Fibroblast of skin of right quadriceps (primary cell): ENCODE data around the gene CYP4B1.

Experiments
- DNase-seq: peaks from one replicate; pipeline ENCODE4 v3.0.0-alpha.2; 2013

Gene CYP4B1

GRCh38 chr1:46797696-46798470, 963 bp upstream of the CYP4B1 start:
- DNase-seq = no peak

DNA sequence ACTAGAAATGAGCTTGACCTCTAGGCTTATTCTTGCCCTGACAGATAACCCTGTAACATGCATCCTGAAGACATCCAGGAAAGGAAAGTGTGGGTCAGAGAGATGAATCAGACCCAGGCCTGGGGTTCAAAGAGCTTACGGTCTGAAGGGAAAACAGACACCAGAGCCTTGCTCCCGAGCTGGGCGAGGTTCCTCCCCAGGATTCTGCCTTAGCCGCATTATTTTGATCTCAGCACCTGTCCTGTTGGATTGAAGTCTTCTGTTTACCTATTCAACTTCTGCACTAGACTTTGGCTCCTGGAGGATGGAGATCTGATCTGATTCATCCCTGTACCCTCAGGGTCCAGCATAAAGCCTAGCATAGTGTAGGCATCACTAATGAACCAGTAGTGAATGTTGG, 1.9 kb downstream of the CYP4B1 start:
- no peak for DNase-seq

GRCh38 chr1:46801323-46802055, 2.6 kb downstream of the CYP4B1 start:
- no peak for DNase-seq

- no peak for DNase-seq
These were observed 3.2 kb downstream of the CYP4B1 start for GRCh38 chr1:46802081-46802480.

DNA sequence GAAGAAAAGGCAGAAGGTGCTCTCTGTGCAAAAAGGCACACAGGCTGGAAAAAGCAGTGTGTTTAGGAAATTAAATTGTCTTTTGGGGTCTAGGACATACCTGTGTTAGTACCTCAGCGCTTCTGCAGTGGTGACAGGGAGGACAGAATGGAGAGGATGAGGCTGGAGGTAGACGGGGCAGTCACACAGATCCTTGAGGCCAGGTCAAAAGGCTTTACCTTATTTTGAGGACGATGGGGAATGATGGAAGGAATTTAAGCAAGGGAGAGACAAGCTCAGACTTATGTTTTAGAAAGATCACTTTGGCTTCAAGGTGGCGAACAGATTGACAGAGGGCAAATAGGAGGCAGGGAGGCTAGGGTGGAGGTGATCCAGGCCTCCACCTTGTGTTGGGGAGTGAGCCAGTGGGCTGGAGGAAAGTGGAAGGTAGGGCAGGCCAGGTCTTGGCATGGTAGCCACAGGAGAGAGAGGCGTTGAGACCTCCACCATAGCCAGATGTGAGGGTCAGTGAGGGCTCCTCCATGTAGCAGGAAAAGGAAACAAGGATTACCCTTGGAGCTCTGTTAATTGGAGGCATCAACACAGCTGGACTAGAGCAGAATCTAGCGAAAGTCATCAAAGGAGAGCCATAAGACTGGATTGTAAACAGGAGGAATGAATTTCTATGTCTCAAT, 4.2 kb downstream of the CYP4B1 start:
- no peak for DNase-seq

GRCh38 chr1:46804027-46804889, 5.4 kb downstream of the CYP4B1 start:
- no peak for DNase-seq

DNA sequence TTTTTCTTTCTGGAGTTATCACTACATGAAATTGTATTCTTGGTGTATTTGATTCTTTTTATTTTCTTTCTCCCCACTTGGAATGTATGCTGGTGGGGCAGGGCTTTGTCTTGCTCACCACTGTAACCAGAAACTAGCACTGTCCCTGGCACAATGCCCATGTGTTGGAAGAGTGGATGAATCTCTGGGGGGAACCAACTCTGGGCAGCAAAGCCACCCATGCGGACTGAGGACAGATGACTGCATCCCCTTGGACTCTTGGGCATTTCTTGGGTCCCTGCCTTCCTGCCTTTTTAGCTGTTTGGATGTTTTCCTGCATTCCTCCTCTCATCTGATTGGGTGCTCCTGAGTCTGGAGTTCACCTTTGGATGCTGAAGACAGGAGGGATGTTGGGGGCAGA, 6.1 kb downstream of the CYP4B1 start:
- no peak for DNase-seq

DNA sequence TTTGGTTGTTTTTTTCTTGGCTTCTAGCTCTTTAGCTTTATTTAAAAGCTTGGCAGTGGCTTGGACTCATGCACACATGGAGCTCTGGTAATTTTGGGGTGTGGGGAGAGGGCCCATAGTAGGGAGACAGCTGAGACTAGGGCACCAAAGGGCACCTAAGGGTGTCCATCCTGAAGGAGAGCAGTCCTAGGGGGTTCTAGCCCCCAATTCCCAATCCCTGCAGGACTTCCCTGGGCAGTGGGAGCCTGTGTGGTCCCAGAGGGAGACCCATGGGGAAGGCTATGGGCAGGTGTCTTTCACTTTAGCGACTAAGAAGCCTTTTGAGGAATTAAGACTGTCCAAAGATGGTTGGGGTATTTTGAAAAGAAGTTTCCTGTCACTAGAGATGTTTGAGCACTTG, 6.9 kb downstream of the CYP4B1 start:
- DNase-seq = no peak

DNA sequence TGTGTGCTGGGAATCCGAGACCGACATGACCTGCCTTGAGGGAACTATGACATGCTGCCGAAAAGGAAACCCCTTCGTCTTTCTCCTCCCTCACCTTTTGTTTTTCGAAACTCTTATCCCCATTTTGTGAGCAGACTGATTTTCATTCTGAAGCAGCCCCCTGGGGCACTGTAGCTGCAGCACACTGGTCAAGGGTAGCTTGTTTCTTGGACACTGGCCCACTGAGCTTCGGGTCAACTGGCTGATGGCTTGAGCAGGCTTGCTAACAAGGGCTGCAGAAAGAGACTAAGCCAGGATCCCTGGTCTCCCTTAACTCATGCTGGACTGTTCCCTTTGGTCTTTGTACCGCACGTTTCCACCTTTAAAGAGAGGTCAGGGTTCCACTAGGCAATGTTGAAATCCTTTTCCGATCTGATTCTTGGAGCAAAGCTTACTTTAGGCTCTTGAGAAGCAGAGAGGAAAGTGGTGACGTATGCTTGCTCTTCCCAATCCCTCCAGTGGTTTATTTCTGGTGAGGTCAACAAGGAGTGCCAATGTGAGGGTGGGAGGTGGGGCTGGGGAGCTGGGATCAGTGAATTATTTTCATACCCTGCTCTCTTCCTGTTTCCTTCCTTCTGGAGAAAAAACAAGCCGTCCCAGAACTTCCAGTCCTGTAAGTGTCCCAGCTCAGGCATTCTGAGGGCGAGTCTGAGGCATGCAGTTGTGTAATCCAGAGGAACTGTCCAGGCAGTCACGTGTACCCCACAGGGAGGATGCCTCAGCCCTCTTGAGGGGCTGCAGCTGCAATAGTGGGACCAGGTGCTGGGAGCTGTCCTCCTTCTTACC, 7.6 kb downstream of the CYP4B1 start:
- DNase-seq = no peak

GRCh38 chr1:46807046-46807972, 8.5 kb downstream of the CYP4B1 start:
- DNase-seq = no peak

GRCh38 chr1:46809071-46809470, 10.2 kb downstream of the CYP4B1 start:
- no peak for DNase-seq

GRCh38 chr1:46809904-46810303, 11.1 kb downstream of the CYP4B1 start:
- no peak for DNase-seq

- no peak for DNase-seq
These were observed 11.8 kb downstream of the CYP4B1 start for GRCh38 chr1:46810596-46810995.

DNA sequence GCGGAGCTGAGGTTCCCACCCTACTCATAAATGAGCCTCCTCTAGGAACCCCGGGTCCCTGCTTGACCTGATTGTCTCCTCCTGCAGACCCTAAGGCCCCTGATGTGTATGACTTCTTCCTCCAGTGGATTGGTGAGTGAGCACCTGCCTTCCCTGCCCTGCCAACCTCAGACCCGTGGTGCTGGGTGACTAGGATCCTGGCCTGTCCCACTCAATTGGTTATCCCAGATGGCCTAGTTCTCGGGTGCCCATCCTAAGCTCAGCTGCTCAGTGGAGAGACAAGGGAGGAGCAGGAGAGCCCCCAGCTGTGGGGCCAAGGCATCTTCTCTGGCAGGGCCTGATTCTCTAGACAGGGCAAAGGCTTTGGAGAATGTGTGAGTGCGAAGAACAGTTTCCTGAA, 12.2 kb downstream of the CYP4B1 start:
- DNase-seq = no peak

DNA sequence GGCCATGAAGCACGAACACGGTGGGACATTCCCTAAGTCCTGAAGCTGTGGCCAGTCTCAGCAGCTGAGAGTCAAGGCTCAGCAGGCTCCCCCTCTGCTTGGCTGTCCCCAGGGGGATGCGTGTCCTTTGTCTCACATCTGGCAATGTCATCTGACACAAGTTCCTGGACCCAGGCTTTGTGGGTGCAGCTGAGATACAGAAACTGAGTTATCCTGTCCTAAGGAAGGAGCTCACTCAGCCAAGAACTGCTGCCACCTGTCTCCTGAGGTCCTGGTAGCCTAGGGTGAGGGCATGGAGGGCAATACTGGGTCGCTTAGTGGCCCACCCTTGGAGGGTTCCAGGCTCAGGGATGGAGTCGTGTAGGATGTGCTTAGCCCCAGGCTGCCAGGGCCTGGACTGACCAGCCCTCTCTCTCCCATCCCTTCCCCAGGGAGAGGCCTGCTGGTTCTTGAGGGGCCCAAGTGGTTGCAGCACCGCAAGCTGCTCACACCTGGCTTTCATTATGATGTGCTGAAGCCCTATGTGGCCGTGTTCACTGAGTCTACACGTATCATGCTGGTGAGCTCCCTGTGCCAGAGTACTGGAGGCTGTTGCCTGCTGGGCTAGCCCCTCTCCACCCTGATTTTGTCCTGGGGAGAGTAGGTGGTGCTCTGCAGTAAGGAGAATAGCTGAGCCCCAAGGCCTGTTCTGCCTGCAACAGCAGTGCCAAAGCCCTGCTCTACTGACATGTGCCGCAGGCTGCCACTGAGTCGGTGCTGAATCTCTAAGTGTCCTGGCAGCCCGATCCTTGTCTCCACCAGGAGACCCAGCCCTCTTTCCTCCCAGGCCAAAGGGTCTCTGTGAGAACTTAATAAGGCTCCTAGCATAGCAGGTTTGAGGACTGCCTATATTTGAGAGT, 13.5 kb downstream of the CYP4B1 start:
- DNase-seq = no peak

- DNase-seq = no peak
These were observed 14.4 kb downstream of the CYP4B1 start for GRCh38 chr1:46812996-46813857.

- DNase-seq = no peak
These were observed 15.1 kb downstream of the CYP4B1 start for GRCh38 chr1:46813858-46814396.

GRCh38 chr1:46815133-46815532, 16.3 kb downstream of the CYP4B1 start:
- no peak for DNase-seq
